Right kidney (tissue), 1 donor: ENCODE data around the gene GPR6.

Experiments
- DNase-seq: peaks from one replicate; pipeline ENCODE4 v3.0.0-alpha.2; 2016

The GPR6 gene

DNA sequence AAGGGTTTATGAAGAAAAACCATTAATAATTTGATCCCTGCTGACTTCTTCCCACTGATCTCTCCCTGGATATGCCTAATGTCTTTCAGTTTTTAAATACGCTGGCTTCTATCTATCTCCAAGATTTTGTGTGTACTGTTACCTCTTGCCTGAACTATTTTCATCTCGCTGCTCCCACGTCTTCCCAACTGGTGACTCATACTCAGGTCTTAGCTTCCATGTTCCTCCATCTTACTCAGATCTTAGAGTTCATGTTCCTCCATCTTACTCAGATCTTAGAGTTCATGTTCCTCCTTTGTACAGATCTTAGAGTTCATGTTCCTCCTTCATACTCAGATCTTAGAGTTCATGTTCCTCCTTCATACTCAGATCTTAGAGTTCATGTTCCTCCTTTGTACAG lies 21.6 kb downstream of the GPR6 start:
- no peak for DNase-seq

DNA sequence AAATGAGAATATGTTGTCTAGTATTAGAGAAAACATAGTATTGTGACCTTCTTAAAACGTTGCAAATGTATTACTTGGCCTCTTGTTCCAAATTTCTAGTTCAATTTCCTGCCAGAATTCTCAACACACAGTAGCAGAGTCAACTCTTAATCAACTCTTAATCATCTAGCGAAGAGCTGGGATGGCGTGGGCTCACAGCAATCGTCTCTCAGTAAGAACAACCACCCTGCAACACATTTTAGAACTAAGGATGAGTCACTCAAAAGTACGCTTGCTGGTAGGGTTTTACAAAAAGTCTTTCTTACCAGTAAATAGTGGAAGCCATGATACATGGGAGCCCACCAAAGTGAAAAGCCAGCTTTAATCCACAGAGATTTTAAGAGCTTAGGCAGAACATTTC lies 24.6 kb downstream of the GPR6 start:
- no peak for DNase-seq

DNA sequence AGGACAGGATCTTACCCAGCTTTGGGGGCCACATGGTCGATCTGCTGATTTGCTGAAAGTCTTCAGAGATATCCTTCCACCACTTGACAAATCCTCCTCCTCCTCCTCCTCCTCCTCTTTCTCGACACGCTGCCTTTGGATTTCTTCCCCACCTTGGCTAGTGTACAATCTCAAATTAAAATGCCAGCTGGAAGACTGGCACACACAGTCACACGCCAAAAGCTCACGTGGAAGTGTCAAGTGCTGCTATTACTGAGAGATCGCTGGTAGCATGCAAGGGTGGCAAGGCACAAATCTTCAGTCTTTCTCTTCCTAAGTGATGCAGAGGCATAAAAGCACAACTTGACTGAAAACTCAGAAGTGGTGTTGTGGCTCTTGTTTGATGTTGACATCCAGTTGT lies 35.3 kb downstream of the GPR6 start:
- no peak for DNase-seq

DNA sequence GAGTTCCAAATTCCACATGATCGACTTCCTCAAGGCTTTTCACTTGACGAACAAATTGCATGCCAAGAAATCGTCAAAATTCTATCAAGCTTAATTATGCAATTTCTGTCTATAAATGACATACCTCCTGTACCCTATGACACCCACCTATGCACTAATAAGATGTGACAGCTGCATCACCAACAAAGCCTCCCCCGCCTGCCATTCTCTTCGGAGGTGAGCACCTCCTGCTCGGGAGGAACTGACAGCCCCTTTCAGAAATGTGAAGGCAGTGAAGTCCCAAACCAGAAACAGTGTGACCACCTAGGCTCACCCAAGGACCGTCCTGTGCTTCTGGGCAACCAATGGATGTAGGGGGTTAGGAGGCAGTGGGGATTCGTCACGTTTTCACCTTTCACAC lies 37.1 kb downstream of the GPR6 start:
- no peak for DNase-seq

DNA sequence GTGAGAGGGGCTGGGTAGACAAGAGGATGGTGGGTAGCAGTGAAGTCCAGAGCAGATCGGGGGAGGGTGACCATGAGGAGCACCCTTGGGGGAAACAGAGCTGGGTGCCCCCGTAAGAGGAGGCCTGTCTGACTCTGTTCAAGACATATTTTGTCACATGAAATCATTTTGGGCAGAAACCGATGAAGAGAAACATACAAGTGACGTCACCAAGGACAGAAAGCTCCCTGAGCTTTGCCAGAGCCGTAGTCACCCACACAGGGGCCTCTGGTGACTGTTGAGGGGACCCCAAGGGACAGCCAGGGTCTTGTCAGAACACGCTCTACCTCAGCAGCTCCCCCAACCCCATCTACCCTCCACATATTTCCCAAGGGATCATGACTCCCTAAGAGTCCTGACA lies 39.2 kb downstream of the GPR6 start:
- no peak for DNase-seq

DNA sequence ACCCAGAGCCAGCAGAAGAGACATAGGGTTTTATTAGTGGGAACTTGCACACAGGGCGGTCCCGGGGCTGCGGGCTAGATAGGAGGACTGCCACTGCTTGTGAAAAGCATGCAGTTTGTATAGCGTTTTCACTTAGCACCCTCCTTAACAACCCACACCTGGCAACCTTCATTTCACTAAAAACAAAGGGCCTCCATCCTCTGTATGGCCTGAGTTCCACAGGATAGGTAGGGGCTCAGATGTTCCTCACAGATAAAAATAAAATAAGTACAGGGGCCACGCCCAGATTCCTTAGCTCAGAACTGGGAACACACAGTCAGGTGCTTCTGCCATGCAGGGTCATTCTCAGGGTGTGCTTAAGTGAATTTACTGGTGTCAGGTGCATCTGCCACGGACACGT lies 39.8 kb downstream of the GPR6 start:
- DNase-seq: no peak

GRCh38 chr6:110018486-110018885 lies 40.4 kb downstream of the GPR6 start:
- no peak for DNase-seq

GRCh38 chr6:110020888-110021287 lies 42.8 kb downstream of the GPR6 start:
- DNase-seq: no peak

GRCh38 chr6:110029144-110029543 lies 51.0 kb downstream of the GPR6 start:
- DNase-seq: no peak
